ENCODE data around the gene FPGS. TPM values are rescaled to one million over a fixed set of nuclear protein-coding genes. Genes with fewer than 3 reads are reported as not detected.

FPGS gene
- total RNA-seq, 1 experiment from 2014 or later: 70.6 TPM

DNA sequence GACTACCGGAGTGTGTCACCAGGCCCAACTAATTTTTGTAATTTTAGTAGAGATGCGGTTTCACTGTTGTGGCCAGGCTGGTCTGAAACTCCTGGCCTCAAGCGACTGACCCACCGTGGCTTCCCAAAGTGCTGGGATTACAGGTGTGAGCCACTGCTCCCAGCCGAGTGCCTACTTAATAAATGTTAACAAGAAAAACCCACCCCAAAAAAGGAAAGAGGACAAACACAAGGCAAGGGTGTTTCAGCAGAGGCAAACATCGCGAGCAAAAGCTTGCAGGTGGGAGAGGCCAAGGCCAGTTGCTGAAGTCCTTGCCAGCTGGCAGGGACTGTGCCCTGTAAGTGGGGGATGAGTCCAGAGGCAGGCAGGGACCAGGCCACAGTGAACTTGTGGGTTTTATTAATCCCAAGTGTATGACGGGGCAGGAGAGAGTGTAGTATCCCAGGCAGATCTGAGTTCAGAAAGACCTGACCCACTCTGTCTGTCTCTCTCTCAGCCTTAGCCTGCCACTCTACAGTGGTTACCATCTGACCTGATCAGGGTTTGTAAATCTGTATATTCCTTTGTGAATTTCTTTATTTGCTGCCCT lies 6.4 kb upstream of the FPGS start:
- CTCF ChIA-PET: interaction anchor here (1.3 kb wide), 1 partner anchor 74 kb away, joined by 7 read pairs; no protein-coding TSS in a partner anchor
- Histone ChIP-seq H3K27ac (ENCODE audit: low read depth, low read length) (no peak overlapping the region), H4K20me1 (ENCODE audit: insufficient read depth) (no peaks in the 10 kb centered on the region), H3K9ac (ENCODE audit: low read length) (no peak overlapping the region), H3K4me2 (ENCODE audit: low read length) (no peak overlapping the region), H3K9me3 (ENCODE audit: control insufficient read depth in 1 of 2, insufficient read depth in 1 of 2, low read depth in 1 of 2, low read length in 2 of 2) (no peaks in the 10 kb centered on the region), H2AFZ (ENCODE audit: low read depth, low read length, poor library complexity, severe bottlenecking) (no peak overlapping the region), H3K36me3 (ENCODE audit: control insufficient read depth in 1 of 2, insufficient read depth in 2 of 2, low read length in 2 of 2) (peaks cover 0 to 11% of the 10 kb centered on the region in 2 experiments; a peak in 2 of 4 replicates), H3K4me1 (ENCODE audit: control insufficient read depth in 1 of 2, insufficient read depth in 2 of 2, low read length in 2 of 2) (peaks cover 24 to 26% of the 10 kb centered on the region in 2 experiments), H3K4me3 (replicated peaks in 1 of 2; ENCODE audit: low read depth in 1 of 2, low read length in 2 of 2) (no peak overlapping the region), H3K27me3 (ENCODE audit: insufficient read depth, low read length) (no peaks in the 10 kb centered on the region), H3K79me2 (ENCODE audit: insufficient read depth, low read length) (peaks cover 3% of the 10 kb centered on the region; the same call in 1 of the 2 replicates), H3K9me2 (ENCODE audit: insufficient read depth) (no peaks in the 10 kb centered on the region)
- TF ChIP-seq YY1 (IDR thresholded peaks at IDR 0.05; ENCODE audit: extremely low read depth, insufficient replicate concordance, low read depth, low read length) (no peak), SRF (IDR thresholded peaks at IDR 0.05; ENCODE audit: low read depth) (no peak), EZH2phosphoT487 (IDR thresholded peaks at IDR 0.05; ENCODE audit: borderline replicate concordance) (no peak), CEBPB (IDR thresholded peaks at IDR 0.05; ENCODE audit: low read depth) (no peak), SP1 (IDR thresholded peaks at IDR 0.05; ENCODE audit: low read depth) (no peak), ZFX (IDR thresholded peaks at IDR 0.05) (no peak), FOSL1 (IDR thresholded peaks at IDR 0.05; ENCODE audit: low read depth) (no peak)
- TF ChIP-seq, protein P1, sequence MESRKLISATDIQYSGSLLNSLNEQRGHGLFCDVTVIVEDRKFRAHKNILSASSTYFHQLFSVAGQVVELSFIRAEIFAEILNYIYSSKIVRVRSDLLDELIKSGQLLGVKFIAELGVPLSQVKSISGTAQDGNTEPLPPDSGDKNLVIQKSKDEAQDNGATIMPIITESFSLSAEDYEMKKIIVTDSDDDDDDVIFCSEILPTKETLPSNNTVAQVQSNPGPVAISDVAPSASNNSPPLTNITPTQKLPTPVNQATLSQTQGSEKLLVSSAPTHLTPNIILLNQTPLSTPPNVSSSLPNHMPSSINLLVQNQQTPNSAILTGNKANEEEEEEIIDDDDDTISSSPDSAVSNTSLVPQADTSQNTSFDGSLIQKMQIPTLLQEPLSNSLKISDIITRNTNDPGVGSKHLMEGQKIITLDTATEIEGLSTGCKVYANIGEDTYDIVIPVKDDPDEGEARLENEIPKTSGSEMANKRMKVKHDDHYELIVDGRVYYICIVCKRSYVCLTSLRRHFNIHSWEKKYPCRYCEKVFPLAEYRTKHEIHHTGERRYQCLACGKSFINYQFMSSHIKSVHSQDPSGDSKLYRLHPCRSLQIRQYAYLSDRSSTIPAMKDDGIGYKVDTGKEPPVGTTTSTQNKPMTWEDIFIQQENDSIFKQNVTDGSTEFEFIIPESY (IDR thresholded peaks at IDR 0.05; ENCODE audit: extremely low read depth, insufficient replicate concordance, low read length): no peak
- TF ChIP-seq, protein P2, sequence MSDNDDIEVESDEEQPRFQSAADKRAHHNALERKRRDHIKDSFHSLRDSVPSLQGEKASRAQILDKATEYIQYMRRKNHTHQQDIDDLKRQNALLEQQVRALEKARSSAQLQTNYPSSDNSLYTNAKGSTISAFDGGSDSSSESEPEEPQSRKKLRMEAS (IDR thresholded peaks at IDR 0.05): no peak
- RAD21 ChIA-PET (ENCODE audit: low non-redundant PET in 1 of 2, low total read pairs in 2 of 2, uncharacterized antibody in 2 of 2, unreplicated experiment in 2 of 2): interaction anchor here in 1 of 2 experiments (0.7 kb wide), 2 partner anchors 32 to 207 kb away, joined by 3 to 4 read pairs; no protein-coding TSS in a partner anchor
- POLR2A ChIA-PET: interaction anchor here (1.0 kb wide), 1 partner anchor 11 kb away, joined by 3 read pairs; the partner anchor contains the start of gene CDK9
- intact Hi-C loops (cut with micrococcal nuclease): no loop called here
- BruUV-seq (replicated peaks): no TSS peak
- ATAC-seq (no peak), DNase-seq (ENCODE audit: low read depth, low spot score) (no peak)
